ENCODE measurements around the gene WDR35. TPM values are rescaled to one million over a fixed set of nuclear protein-coding genes. Genes with fewer than 3 reads are reported as not detected.

WDR35 gene
- total and polyA plus RNA-seq, 2 donors (not counting 3 experiments of a cell fraction or from before 2014, with no cell fraction given) = 3.6 to 8.0 TPM

- FAIRE-seq = no peak
- no peaks in the 10 kb centered on the region for H4K20me1 ChIP-seq (replicated peaks; ENCODE audit: control insufficient read depth, extremely low read depth, insufficient read depth, low read length)
- H3K9ac ChIP-seq (replicated peaks; ENCODE audit: extremely low read depth, insufficient read depth, low read length) = no peak overlapping the region
- H3K4me2 ChIP-seq (ENCODE audit: insufficient read depth, low read length) = no peak overlapping the region
- H3K27me3 ChIP-seq (ENCODE audit: control insufficient read depth in 2 of 2, insufficient read depth in 2 of 2, low read length in 2 of 2) = no peaks in the 10 kb centered on the region
- dilution Hi-C loops (cut with MboI; ENCODE audit: extremely low pct_ligation_motif_present, low sequenced_read_pairs) (no loop called here), intact Hi-C loops (cut with micrococcal nuclease) (no loop called here)
- no peak overlapping the region for H3K4me3 ChIP-seq (replicated peaks in 1 of 3; ENCODE audit: insufficient read depth in 1 of 3, low read depth in 1 of 3, low read length in 3 of 3)
- no peaks in the 10 kb centered on the region for H3K36me3 ChIP-seq (ENCODE audit: control insufficient read depth in 2 of 2, extremely low read depth in 1 of 2, insufficient read depth in 2 of 2, low read length in 2 of 2)
- no peak overlapping the region for H2AFZ ChIP-seq (ENCODE audit: low read depth, low read length)
- CTCF ChIA-PET = no interaction called here
- POLR2A ChIA-PET = no interaction called here
- BruUV-seq (replicated peaks) = no TSS peak
- H3K9me1 ChIP-seq (replicated peaks; ENCODE audit: control insufficient read depth, extremely low read depth, insufficient read depth, low read length) = no peaks in the 10 kb centered on the region
- TF ChIP-seq GATA2 (IDR thresholded peaks at IDR 0.05; ENCODE audit: insufficient read depth, insufficient read length, low read depth, low read length) (no peak), MAX (IDR thresholded peaks at IDR 0.05; ENCODE audit: insufficient read depth, insufficient read length) (no peak), MYC (IDR thresholded peaks at IDR 0.05; ENCODE audit: low read depth, low read length) (no peak), POLR2A (IDR thresholded peaks at IDR 0.05; ENCODE audit: low read depth, low read length) (no peak), JUN (IDR thresholded peaks at IDR 0.05; ENCODE audit: borderline replicate concordance, insufficient read depth, insufficient read length, low read depth) (no peak), CTCF (IDR thresholded peaks at IDR 0.05; ENCODE audit: extremely low read depth in 1 of 2, insufficient read depth in 1 of 2, low read depth in 1 of 2, low read length in 2 of 2) (no peak), POLR2AphosphoS5 (IDR thresholded peaks at IDR 0.05; ENCODE audit: insufficient read depth, low read depth, low read length) (no peak), FOS (IDR thresholded peaks at IDR 0.05; ENCODE audit: borderline replicate concordance, insufficient read depth, low read length) (no peak), EZH2 (IDR thresholded peaks at IDR 0.05; ENCODE audit: borderline replicate concordance, low read depth, low read length, severe bottlenecking) (no peak)
- H3K79me2 ChIP-seq (ENCODE audit: control insufficient read depth, insufficient read depth, low read length) = no peaks in the 10 kb centered on the region
- no peaks in the 10 kb centered on the region for H3K9me3 ChIP-seq (replicated peaks; ENCODE audit: control insufficient read depth, insufficient read depth, low read length)
- no peak for DNase-seq (ENCODE audit: low read depth, low spot score)
- H3K27ac ChIP-seq (ENCODE audit: insufficient read depth, low read depth, low read length) = no peak overlapping the region
- H3K4me1 ChIP-seq (ENCODE audit: control insufficient read depth, extremely low read depth, insufficient read depth, low read length) = no peaks in the 10 kb centered on the region
Measured at GRCh38 chr2:19883486-19883885, 106.4 kb downstream of the WDR35 start.
